SH-SY5Y (cell line): Measurements from ENCODE around the gene TMEM164.

Source experiments
- GATA2 ChIP-seq: IDR thresholded peaks from 2 replicates; pipeline ENCODE4 v1.6.1; 2011; ENCODE audit warnings: mild to moderate bottlenecking, low read depth, low read length
- GATA3 ChIP-seq: IDR thresholded peaks from 2 replicates; pipeline ENCODE4 v1.6.1; 2011; ENCODE audit warnings: low read depth, mild to moderate bottlenecking, low read length, moderate library complexity

DNA sequence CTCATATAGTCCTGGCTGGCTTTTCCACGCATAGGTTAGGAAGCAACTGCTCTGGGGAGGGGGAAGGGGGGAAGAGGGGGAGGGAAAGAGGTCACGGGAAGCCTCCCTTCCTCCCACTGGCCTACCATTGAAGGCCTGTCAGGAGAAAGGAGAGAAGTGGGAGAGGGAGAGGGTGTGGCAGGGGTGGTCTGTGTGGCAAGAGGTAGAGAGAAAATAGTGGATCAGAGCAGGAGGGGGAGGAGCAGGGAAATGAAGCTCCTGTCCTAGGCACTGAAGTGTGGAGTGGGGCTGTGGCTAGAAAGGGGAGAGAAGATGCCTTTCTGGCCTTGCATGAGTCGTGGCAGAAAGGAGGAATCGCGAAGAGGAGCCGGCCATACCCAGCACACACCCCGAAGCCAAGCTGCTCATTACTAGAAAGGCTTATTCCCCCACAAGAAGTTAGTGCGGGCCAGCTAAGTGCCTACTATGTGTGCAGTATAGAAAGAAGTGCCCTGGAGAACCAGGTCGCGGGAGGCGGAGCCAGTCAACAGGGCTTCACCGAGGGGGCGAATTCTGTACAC, 1.1 kb upstream of the TMEM164 start:
- TF ChIP-seq GATA2 (no peak), GATA3 (no peak)
